CD4-positive, alpha-beta T cell (primary cell): Measurements from ENCODE around the gene ACKR1. TPM values are rescaled to one million over a fixed set of nuclear protein-coding genes. Genes with fewer than 3 reads are reported as not detected.

Source experiments
- ATAC-seq: fragments of 200-7000 bp; cut with Tn5 transposase; one replicate; pipeline ENCODE4 v1.10.0; 2022; ENCODE audit warnings: mild to moderate bottlenecking; ENCODE audit not compliant: poor library complexity
- CTCF ChIA-PET: fragments of 350-600 bp; sonication (Branson Sonifier 250); formaldehyde crosslinking; loops from one replicate; lab custom pipeline; 2021; ENCODE audit warnings: antibody characterized with exemption, inconsistent platforms; lab: Charles Lee
- POLR2A ChIA-PET: fragments of 350-600 bp; sonication (Branson Sonifier 250); formaldehyde crosslinking; loops from one replicate; lab custom pipeline; 2021; ENCODE audit warnings: antibody characterized with exemption, inconsistent platforms; lab: Charles Lee
- DNase-seq, 14 experiments: peaks; one replicate each; pipeline ENCODE4 v3.0.0-alpha.2; 2013 to 2020; ENCODE audit warnings: mixed read lengths in 2 of 14
- H3K27ac ChIP-seq, 2 donors: one replicate each; pipeline versions ENCODE4 v1.5.1 to v1.7.0; 2013; ENCODE audit warnings: low read length in 2 of 2, low read depth in 1 of 2, mild to moderate bottlenecking in 1 of 2
- H3K27me3 ChIP-seq, 2 experiments: 1 replicate in 1 of 2; 2 replicates in 1 of 2; pipeline versions ENCODE4 v1.6.1 to v1.7.0; 2013; ENCODE audit warnings: low read length in 2 of 2, control low read depth in 1 of 2, mild to moderate bottlenecking in 1 of 2, moderate library complexity in 1 of 2; ENCODE audit not compliant: insufficient read depth in 2 of 2, control insufficient read depth in 1 of 2
- H3K36me3 ChIP-seq: one replicate; pipeline ENCODE4 v1.6.1; 2013; ENCODE audit warnings: low read length, control low read depth; ENCODE audit not compliant: insufficient read depth
- H3K4me1 ChIP-seq: one replicate; pipeline ENCODE4 v1.6.1; 2013; ENCODE audit warnings: low read length, control low read depth; ENCODE audit not compliant: insufficient read depth
- H3K4me3 ChIP-seq: one replicate; pipeline ENCODE4 v1.5.1; 2013; ENCODE audit warnings: mild to moderate bottlenecking, low read length, moderate library complexity
- H3K9me3 ChIP-seq, 2 experiments: 1 replicate in 1 of 2; 2 replicates in 1 of 2; pipeline versions ENCODE4 v1.6.1 to v1.7.0; 2013; ENCODE audit warnings: low read length in 2 of 2, mild to moderate bottlenecking in 2 of 2, control low read depth in 1 of 2, moderate library complexity in 1 of 2; ENCODE audit not compliant: control insufficient read depth in 1 of 2, insufficient read depth in 1 of 2
- H3K27ac Mint-ChIP-seq: one replicate; pipeline ENCODE4 v1.8.0; 2020; ENCODE audit warnings: mixed read lengths
- H3K27me3 Mint-ChIP-seq: one replicate; pipeline ENCODE4 v1.8.0; 2021; ENCODE audit warnings: mixed read lengths
- H3K36me3 Mint-ChIP-seq: one replicate; pipeline ENCODE4 v1.8.0; 2021; ENCODE audit warnings: low read depth, mixed read lengths
- H3K4me1 Mint-ChIP-seq: one replicate; pipeline ENCODE4 v1.8.0; 2021; ENCODE audit warnings: low read depth, mixed read lengths
- H3K4me3 Mint-ChIP-seq: one replicate; pipeline ENCODE4 v1.8.0; 2020; ENCODE audit warnings: mild to moderate bottlenecking, mixed read lengths
- H3K9me3 Mint-ChIP-seq: one replicate; pipeline ENCODE4 v1.8.0; 2020; ENCODE audit warnings: mixed read lengths
- CTCF ChIP-seq: fragments of 200-600 bp; IDR thresholded peaks from one replicate; pipeline ENCODE4 v1.8.0; 2022; ENCODE audit warnings: antibody characterized with exemption, mild to moderate bottlenecking
- intact Hi-C, 2 experiments: fragments of 100-400 bp; cut with DNase I in 1 of 2; cut with micrococcal nuclease in 1 of 2; formaldehyde crosslinking; loops; one replicate each; pipeline versions ENCODE4 v1.15.1 to v1.9.0; 2023 to 2025; cut with DNase I, micrococcal nuclease
- total RNA-seq, 174 experiments: library from RNA in 2 of 174; stranded (reverse) in 2 of 174; gene quantifications; one replicate each; pipeline ENCODE4 v1.2.3 and lab custom pipeline; 2021 to 2026

ACKR1 gene
- total RNA-seq, 2 experiments from 2014 or later, result not detected

- H3K27ac ChIP-seq, result no peak overlapping the region
- intact Hi-C loops, result no loop called here
- CTCF ChIA-PET, result no interaction called here
- H3K9me3 Mint-ChIP-seq, result no peaks in the 10 kb centered on the region
- DNase-seq, result no peak
- H3K4me3 Mint-ChIP-seq, result no peak overlapping the region
- H3K4me1 Mint-ChIP-seq, result no peaks in the 10 kb centered on the region
- H3K4me3 ChIP-seq, result no peak overlapping the region
- no peak for TF ChIP-seq CTCF
- no peak overlapping the region for H3K27ac Mint-ChIP-seq
- H3K4me1 ChIP-seq, result no peaks in the 10 kb centered on the region
- H3K27me3 ChIP-seq, result peaks cover 7 to 27% of the 10 kb centered on the region in 2 experiments
- ATAC-seq, result no peak
- H3K36me3 ChIP-seq, result no peaks in the 10 kb centered on the region
- H3K27me3 Mint-ChIP-seq, result peaks cover 69% of the 10 kb centered on the region
- no peaks in the 10 kb centered on the region for H3K36me3 Mint-ChIP-seq
- peaks cover 0 to 8% of the 10 kb centered on the region in 2 experiments for H3K9me3 ChIP-seq
- POLR2A ChIA-PET, result no interaction called here
These were observed 4.8 kb upstream of the ACKR1 start for GRCh38 chr1:159199901-159200300.

DNA sequence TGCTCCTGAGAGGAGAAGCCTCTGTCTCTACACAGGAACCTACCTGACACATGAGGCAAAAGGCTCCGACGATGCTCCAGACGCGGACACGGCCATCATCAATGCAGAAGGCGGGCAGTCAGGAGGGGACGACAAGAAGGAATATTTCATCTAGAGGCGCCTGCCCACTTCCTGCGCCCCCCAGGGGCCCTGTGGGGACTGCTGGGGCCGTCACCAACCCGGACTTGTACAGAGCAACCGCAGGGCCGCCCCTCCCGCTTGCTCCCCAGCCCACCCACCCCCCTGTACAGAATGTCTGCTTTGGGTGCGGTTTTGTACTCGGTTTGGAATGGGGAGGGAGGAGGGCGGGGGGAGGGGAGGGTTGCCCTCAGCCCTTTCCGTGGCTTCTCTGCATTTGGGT is 3.9 kb upstream of the ACKR1 start:
- Histone ChIP-seq H3K9me3 (peaks cover 0 to 8% of the 10 kb centered on the region in 2 experiments), H3K36me3 (no peaks in the 10 kb centered on the region), H3K27ac (no peak overlapping the region), H3K4me1 (no peaks in the 10 kb centered on the region), H3K4me3 (no peak overlapping the region), H3K27me3 (peaks cover 7 to 33% of the 10 kb centered on the region in 2 experiments)
- ChIA-PET CTCF (no interaction called here), POLR2A (no interaction called here)
- DNase-seq, result no peak
- Mint-ChIP-seq H3K27me3 (peaks cover 73% of the 10 kb centered on the region), H3K9me3 (no peaks in the 10 kb centered on the region), H3K36me3 (no peaks in the 10 kb centered on the region), H3K27ac (no peak overlapping the region), H3K4me1 (no peaks in the 10 kb centered on the region), H3K4me3 (no peak overlapping the region)
- intact Hi-C loops, result no loop called here
- no peak for ATAC-seq
- TF ChIP-seq CTCF, result no peak

- intact Hi-C loops, result no loop called here
- H3K27ac Mint-ChIP-seq, result no peak overlapping the region
- Histone ChIP-seq H3K9me3 (peaks cover 0 to 8% of the 10 kb centered on the region in 2 experiments), H3K4me1 (no peaks in the 10 kb centered on the region), H3K36me3 (no peaks in the 10 kb centered on the region), H3K27ac (no peak overlapping the region), H3K4me3 (no peak overlapping the region), H3K27me3 (peaks cover 7 to 36% of the 10 kb centered on the region in 2 experiments)
- no peak overlapping the region for H3K4me3 Mint-ChIP-seq
- CTCF ChIA-PET, result no interaction called here
- H3K36me3 Mint-ChIP-seq, result no peaks in the 10 kb centered on the region
- no peaks in the 10 kb centered on the region for H3K4me1 Mint-ChIP-seq
- DNase-seq (no peak), ATAC-seq (no peak)
- POLR2A ChIA-PET, result no interaction called here
- no peaks in the 10 kb centered on the region for H3K9me3 Mint-ChIP-seq
- no peak for TF ChIP-seq CTCF
- peaks cover 69% of the 10 kb centered on the region for H3K27me3 Mint-ChIP-seq
These were observed 3.0 kb upstream of the ACKR1 start for GRCh38 chr1:159201642-159202041.
